ENCODE measurements around the gene TMEM92. TPM values are rescaled to one million over a fixed set of nuclear protein-coding genes. Genes with fewer than 3 reads are reported as not detected.

TMEM92 gene
- total RNA-seq, 1 donor from 2014 or later: 13.2 TPM

- no peak overlapping the region for H3K4me3 ChIP-seq (ENCODE audit: low read depth, low read length)
- DNase-seq (ENCODE audit: low read depth): no peak
- TF ChIP-seq, protein P1, sequence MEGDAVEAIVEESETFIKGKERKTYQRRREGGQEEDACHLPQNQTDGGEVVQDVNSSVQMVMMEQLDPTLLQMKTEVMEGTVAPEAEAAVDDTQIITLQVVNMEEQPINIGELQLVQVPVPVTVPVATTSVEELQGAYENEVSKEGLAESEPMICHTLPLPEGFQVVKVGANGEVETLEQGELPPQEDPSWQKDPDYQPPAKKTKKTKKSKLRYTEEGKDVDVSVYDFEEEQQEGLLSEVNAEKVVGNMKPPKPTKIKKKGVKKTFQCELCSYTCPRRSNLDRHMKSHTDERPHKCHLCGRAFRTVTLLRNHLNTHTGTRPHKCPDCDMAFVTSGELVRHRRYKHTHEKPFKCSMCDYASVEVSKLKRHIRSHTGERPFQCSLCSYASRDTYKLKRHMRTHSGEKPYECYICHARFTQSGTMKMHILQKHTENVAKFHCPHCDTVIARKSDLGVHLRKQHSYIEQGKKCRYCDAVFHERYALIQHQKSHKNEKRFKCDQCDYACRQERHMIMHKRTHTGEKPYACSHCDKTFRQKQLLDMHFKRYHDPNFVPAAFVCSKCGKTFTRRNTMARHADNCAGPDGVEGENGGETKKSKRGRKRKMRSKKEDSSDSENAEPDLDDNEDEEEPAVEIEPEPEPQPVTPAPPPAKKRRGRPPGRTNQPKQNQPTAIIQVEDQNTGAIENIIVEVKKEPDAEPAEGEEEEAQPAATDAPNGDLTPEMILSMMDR (conservative IDR thresholded peaks at IDR 0.05; ENCODE audit: low read depth, low read length): no peak
Measured at GRCh38 chr17:50256826-50257618, 17.2 kb upstream of the TMEM92 start.

DNA sequence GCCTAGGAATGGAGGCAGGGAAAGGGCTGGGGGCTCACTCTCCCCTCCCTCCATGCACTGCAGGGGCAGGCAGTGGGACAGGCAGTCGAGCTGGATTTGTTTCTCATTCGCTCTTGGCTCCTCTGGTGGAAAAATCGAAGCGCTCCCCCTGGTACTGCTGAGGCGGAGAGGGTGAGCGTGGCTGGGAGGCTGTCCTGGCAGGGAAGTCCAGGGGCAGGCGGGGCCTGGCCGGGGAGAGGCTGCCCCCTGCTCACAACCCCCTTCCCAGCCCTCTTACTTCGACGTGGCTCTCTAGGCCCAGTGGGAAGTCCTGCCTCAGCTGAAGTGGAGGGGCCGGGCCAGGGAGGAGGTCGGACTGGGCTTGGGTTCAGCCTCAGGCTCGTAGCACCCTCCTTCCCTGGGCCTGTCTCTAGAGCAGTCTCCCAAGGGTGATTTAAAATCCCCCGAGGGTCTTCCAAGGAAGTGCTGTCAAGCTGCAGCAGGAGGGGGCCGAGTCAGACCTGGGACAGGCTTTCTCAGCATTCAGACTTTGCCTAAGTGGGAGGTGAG, 16.5 kb upstream of the TMEM92 start:
- no peak for DNase-seq (ENCODE audit: low read depth)
- H3K4me3 ChIP-seq (ENCODE audit: low read depth, low read length): no peak overlapping the region
- TF ChIP-seq, protein P1 (conservative IDR thresholded peaks at IDR 0.05; ENCODE audit: low read depth, low read length): no peak

GRCh38 chr17:50258647-50259476, 15.4 kb upstream of the TMEM92 start:
- no peak overlapping the region for H3K4me3 ChIP-seq (ENCODE audit: low read depth, low read length)
- TF ChIP-seq, protein P1 (conservative IDR thresholded peaks at IDR 0.05; ENCODE audit: low read depth, low read length): no peak
- DNase-seq (ENCODE audit: low read depth): no peak

GRCh38 chr17:50259477-50260324, 14.6 kb upstream of the TMEM92 start:
- TF ChIP-seq, protein P1 (conservative IDR thresholded peaks at IDR 0.05; ENCODE audit: low read depth, low read length): no peak
- no peak overlapping the region for H3K4me3 ChIP-seq (ENCODE audit: low read depth, low read length)
- DNase-seq (ENCODE audit: low read depth): no peak

DNA sequence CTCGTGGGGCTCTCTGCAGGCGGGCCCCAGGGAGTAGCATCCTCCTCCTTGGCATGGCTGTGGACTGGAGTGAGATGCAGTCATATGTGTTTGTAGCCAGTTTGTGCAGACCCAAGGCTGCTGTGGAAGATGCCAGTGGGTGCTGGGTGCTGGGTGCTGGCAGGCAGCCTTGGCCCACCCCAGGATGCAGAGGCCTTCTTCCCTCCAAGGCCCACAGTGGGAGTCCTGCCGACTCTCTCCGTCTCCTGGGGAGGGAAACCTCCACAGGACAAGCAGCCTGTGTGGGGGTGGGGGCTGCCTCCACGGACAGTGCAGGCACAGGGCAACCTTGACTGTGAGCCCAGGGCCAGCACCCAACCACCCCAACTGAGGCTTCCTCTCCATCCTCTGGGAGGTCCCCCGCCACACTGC, 13.8 kb upstream of the TMEM92 start:
- DNase-seq (ENCODE audit: low read depth): no peak
- H3K4me3 ChIP-seq (ENCODE audit: low read depth, low read length): no peak overlapping the region
- TF ChIP-seq, protein P1 (conservative IDR thresholded peaks at IDR 0.05; ENCODE audit: low read depth, low read length): no peak

Measured in epithelial cell of proximal tubule (primary cell).